Measurements from ENCODE around the gene GEMIN2. TPM values are rescaled to one million over a fixed set of nuclear protein-coding genes. Genes with fewer than 3 reads are reported as not detected.
"Not testable (repeated sequence)": the region's sequence is repeated elsewhere in the genome, so short reads cannot be mapped to it uniquely, and the experiment has no call there.

Gene GEMIN2
- total RNA-seq, 1 donor from 2014 or later, result 6.5 TPM

- H3K4me1 ChIP-seq, result peaks cover 26% of the 10 kb centered on the region
- H3K9me3 ChIP-seq (replicated peaks), result no peaks in the 10 kb centered on the region
- no peak overlapping the region for H3K27ac ChIP-seq (replicated peaks)
- peaks cover 91% of the 10 kb centered on the region for H3K36me3 ChIP-seq
- TF ChIP-seq CTCF (IDR thresholded peaks at IDR 0.05; ENCODE audit: borderline replicate concordance), result no peak
- H3K27me3 ChIP-seq (ENCODE audit: low read depth), result no peaks in the 10 kb centered on the region
- no peak for DNase-seq
- H3K4me3 ChIP-seq, result no peak overlapping the region
- intact Hi-C loops (cut with micrococcal nuclease), result no loop called here
Measured at GRCh38 chr14:39181693-39182047, 67.5 kb downstream of the GEMIN2 start.

GRCh38 chr14:39182770-39183684 lies 68.9 kb downstream of the GEMIN2 start:
- no peak for DNase-seq
- intact Hi-C loops (cut with micrococcal nuclease), result no loop called here
- Histone ChIP-seq H3K9me3 (replicated peaks) (no peaks in the 10 kb centered on the region), H3K4me3 (no peak overlapping the region), H3K4me1 (peaks cover 15% of the 10 kb centered on the region), H3K27me3 (ENCODE audit: low read depth) (no peaks in the 10 kb centered on the region), H3K36me3 (peaks cover 78% of the 10 kb centered on the region), H3K27ac (replicated peaks) (no peak overlapping the region)
- TF ChIP-seq CTCF (IDR thresholded peaks at IDR 0.05; ENCODE audit: borderline replicate concordance), result no peak

- H3K27me3 ChIP-seq (ENCODE audit: low read depth); DNase-seq; intact Hi-C loops (cut with micrococcal nuclease); H3K27ac ChIP-seq (replicated peaks); H3K4me3 ChIP-seq; H3K9me3 ChIP-seq (replicated peaks): not testable (repeated sequence)
- H3K36me3 ChIP-seq, result peaks cover 72% of the 10 kb centered on the region
- peaks cover 15% of the 10 kb centered on the region for H3K4me1 ChIP-seq
Measured at GRCh38 chr14:39183685-39184003, 69.5 kb downstream of the GEMIN2 start.

GRCh38 chr14:39184628-39185255 lies 70.6 kb downstream of the GEMIN2 start:
- no peak overlapping the region for H3K4me3 ChIP-seq
- no peaks in the 10 kb centered on the region for H3K9me3 ChIP-seq (replicated peaks)
- no peak for TF ChIP-seq CTCF (IDR thresholded peaks at IDR 0.05; ENCODE audit: borderline replicate concordance)
- H3K36me3 ChIP-seq, result peaks cover 61% of the 10 kb centered on the region
- intact Hi-C loops (cut with micrococcal nuclease), result no loop called here
- no peak for DNase-seq
- H3K4me1 ChIP-seq, result peaks cover 15% of the 10 kb centered on the region
- no peak overlapping the region for H3K27ac ChIP-seq (replicated peaks)
- no peaks in the 10 kb centered on the region for H3K27me3 ChIP-seq (ENCODE audit: low read depth)

- Histone ChIP-seq H3K27me3 (ENCODE audit: low read depth) (no peaks in the 10 kb centered on the region), H3K9me3 (replicated peaks) (no peaks in the 10 kb centered on the region), H3K4me1 (peaks cover 9% of the 10 kb centered on the region), H3K27ac (replicated peaks) (no peak overlapping the region), H3K36me3 (peaks cover 54% of the 10 kb centered on the region), H3K4me3 (no peak overlapping the region)
- no peak for DNase-seq
- TF ChIP-seq CTCF (IDR thresholded peaks at IDR 0.05; ENCODE audit: borderline replicate concordance), result no peak
- intact Hi-C loops (cut with micrococcal nuclease), result no loop called here
Measured at GRCh38 chr14:39185256-39186049, 71.3 kb downstream of the GEMIN2 start.

Other genes with a start within 250 kb of the GEMIN2 start
- gene SEC23A, start 11.1 kb upstream of the GEMIN2 start, total RNA-seq, result 75.0 TPM
- 25.8 TPM for gene TRAPPC6B, start 56.0 kb downstream of the GEMIN2 start, total RNA-seq
- gene PNN, start 60.9 kb downstream of the GEMIN2 start, total RNA-seq, result 30.1 TPM
- 24.7 TPM for gene MIA2, start 119.6 kb downstream of the GEMIN2 start, total RNA-seq

All from left ventricle myocardium inferior (tissue), 1 donor.